GM12872 (cell line): ENCODE data around the gene DGKI.

Experiments
- CTCF ChIP-seq: IDR thresholded peaks from 3 replicates; pipeline ENCODE4 v1.5.1; 2011; ENCODE audit warnings: low read depth, mild to moderate bottlenecking, low read length, moderate library complexity; ENCODE audit not compliant: insufficient read depth

The DGKI gene

DNA sequence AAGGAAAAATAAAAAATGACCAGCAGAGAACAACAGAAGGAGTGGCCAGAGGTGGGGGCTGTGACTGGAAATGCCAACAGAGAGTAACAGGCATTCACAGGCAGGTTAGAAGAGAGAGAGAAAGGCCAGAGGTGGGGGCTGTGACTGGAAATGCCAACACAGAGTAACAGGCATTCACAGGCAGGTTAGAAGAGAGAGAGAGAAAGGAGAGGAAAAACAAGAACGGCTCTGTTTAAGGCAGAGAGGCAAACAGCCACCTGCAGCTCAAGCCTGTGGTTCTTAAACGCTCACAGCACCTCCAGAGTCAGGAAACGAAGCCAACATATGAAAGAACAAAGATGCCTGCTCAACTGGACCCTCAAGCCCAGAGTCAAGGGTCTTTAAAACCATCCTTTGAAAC is 39.5 kb upstream of the DGKI start:
- no peak for TF ChIP-seq CTCF

- no peak for TF ChIP-seq CTCF
Measured at GRCh38 chr7:137885678-137886077, 38.9 kb upstream of the DGKI start.

DNA sequence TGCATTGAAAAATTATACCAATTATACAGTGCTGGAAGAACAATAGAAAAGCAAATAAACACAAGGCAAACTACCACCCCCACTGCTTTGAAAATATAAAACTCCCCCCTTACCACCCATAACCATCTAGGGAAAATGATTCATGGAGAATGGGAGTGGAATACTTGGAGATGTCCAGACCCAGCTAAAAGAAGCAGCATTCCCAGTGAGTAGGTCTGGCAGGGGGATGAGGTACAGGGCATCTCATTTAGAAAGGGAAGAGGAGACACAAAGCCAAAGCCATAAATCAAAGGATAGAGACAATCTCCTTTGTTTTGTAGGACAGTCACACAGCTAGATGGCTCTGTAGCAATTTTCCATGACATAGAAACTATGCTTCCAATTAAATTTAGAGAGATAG is 36.0 kb upstream of the DGKI start:
- no peak for TF ChIP-seq CTCF

DNA sequence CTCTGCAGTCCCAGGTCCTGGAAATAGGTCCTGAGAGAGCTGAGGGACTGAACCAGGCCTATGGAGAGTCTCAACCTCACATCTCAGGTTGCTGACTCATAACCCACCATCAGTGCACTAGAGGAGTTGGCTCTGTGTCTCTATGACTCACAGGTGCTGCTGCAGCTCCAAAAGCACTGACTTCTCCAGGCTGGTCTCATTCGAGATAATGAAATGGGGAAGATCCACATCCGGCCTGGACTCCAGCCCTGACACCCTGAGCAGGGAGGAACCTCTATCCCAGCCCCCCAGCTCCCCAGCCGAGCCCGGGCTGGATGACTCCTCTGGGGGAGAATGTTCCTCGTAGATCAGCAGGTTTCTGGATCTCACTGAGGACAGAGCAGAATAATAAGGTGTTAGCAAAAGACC is 35.5 kb upstream of the DGKI start:
- no peak for TF ChIP-seq CTCF

GRCh38 chr7:137881607-137882260 is 35.0 kb upstream of the DGKI start:
- TF ChIP-seq CTCF = no peak

DNA sequence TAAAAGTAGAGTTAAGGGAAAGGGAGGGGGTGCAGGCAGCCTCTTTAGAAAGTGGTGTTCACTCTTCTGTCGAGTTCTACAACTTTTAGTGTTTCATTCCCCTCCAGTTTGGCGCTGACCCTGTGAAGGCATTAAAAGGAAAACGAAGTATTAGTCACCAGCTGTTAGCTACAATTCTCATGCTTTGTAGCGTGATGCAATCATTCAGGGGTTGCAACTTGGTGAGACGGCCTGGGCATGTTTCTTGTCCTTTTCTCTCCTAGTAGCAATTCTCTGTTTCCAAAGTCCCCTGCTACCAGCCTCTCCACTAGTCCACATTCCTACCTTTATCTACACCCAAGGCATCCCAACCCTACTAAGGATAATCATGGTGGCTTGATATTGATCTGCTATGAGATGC is 33.7 kb upstream of the DGKI start:
- no peak for TF ChIP-seq CTCF

DNA sequence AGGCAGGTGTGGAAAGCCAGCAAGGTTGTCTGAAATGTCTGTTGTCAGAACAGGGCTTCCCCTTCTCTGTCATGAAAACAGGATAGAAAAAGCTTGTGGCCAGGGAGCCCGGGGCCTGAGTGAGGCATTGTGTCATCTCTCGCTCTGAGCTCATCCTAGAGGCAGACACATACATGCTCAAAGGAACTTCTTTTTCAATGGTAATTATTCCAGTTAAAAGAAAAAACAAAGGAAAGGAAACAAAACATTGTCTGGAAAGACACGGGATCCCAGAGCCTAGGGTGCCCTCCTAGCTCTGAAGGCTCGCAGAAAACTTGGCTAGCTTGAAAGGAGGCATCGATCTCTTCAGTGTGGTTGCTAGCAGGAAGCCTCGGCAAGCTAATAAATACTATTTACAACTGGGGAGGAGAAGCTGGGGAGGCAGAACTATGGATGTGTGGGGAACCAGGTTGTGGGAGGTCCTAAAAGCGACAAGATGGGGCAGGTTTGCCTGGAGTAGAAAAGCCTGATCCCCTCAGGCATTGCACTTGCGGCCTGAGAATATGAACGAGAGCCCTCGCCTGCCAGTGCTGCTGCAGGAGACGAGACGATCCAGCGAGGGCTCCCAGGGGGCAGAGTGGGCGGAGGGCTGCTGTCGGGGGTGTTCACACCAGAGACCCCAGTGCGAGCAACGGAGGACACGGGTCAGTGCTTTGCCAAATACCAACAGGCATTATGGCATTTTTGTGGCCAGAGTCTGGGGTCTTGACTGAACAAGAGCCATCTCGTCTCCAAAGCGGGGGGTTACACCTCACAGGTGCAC is 32.8 kb upstream of the DGKI start:
- no peak for TF ChIP-seq CTCF
